Gastrocnemius medialis (tissue), 4 donors: ENCODE results near the gene CFAP92. TPM values are rescaled to one million over a fixed set of nuclear protein-coding genes. Genes with fewer than 3 reads are reported as not detected.

Experiments used
- ATAC-seq, 2 donors: fragments of 150-250 bp; one replicate each; pipeline ENCODE4 v1.9.1; 2016
- DNase-seq, 2 donors: peaks; one replicate each; pipeline ENCODE4 v3.0.0-alpha.2; 2019
- H3K27ac ChIP-seq, 4 donors: fragments of 200-600 bp; sonication (generic); 1 replicate in 1 of 4; 2 replicates in 3 of 4; pipeline ENCODE4 v1.5.1; 2016 to 2018; ENCODE audit warnings: mild to moderate bottlenecking in 2 of 4, moderate library complexity in 1 of 4
- H3K27me3 ChIP-seq, 3 donors: fragments of 200-600 bp; sonication (generic) in 2 of 3; 1 replicate in 1 of 3; 2 replicates in 2 of 3; pipeline versions ENCODE4 v1.5.1 to v1.6.0; 2016 to 2019; ENCODE audit warnings: mild to moderate bottlenecking in 1 of 3, moderate library complexity in 1 of 3
- H3K36me3 ChIP-seq, 2 donors: fragments of 200-600 bp; sonication (generic) in 1 of 2; one replicate each; pipeline ENCODE4 v1.5.1; 2017 to 2018
- H3K4me1 ChIP-seq, 2 donors: fragments of 200-600 bp; sonication (generic) in 1 of 2; one replicate each; pipeline ENCODE4 v1.5.1; 2016 to 2017; ENCODE audit warnings: mild to moderate bottlenecking in 2 of 2
- H3K4me3 ChIP-seq, 4 donors: fragments of 200-600 bp; sonication (generic) in 3 of 4; 1 replicate in 1 of 4; 2 replicates in 3 of 4; pipeline ENCODE4 v1.5.1; 2016 to 2019; ENCODE audit warnings: mild to moderate bottlenecking in 2 of 4
- H3K9me3 ChIP-seq, 3 donors: fragments of 200-600 bp; sonication (generic) in 2 of 3; 1 replicate in 1 of 3; 2 replicates in 2 of 3; pipeline ENCODE4 v1.5.1; 2016 to 2019
- CTCF ChIP-seq, 5 experiments: fragments of 450-650 bp in 3 of 5; fragments of 200-600 bp in 2 of 5; sonication (generic) in 2 of 5; IDR thresholded peaks in 4 of 5; conservative IDR thresholded peaks in 1 of 5; 1 replicate in 4 of 5; 2 replicates in 1 of 5; pipeline ENCODE4 v1.5.1; 2016 to 2019; ENCODE audit warnings: antibody characterized with exemption in 5 of 5, mild to moderate bottlenecking in 3 of 5, moderate library complexity in 3 of 5
- POLR2A ChIP-seq, 2 donors: fragments of 450-650 bp; IDR thresholded peaks; one replicate each; pipeline ENCODE4 v1.6.1; 2017; ENCODE audit warnings: antibody characterized with exemption in 2 of 2, mild to moderate bottlenecking in 2 of 2, moderate library complexity in 2 of 2
- in situ Hi-C, 4 donors: fragments of 200-750 bp; cut with MboI; loops; one replicate each; pipeline versions ENCODE4 v1.15.0 to v1.8.0; 2017; ENCODE audit warnings: low sequenced_read_pairs in 4 of 4
- intact Hi-C: fragments of 100-400 bp; cut with DNase I; formaldehyde crosslinking; loops from one replicate; pipeline ENCODE4 v1.15.1; 2023; ENCODE audit warnings: low total_unique reads
- total RNA-seq, 4 donors: library from RNA; depleted of rRNA; stranded (reverse); fragments of >200 nt; gene quantifications; one replicate each; pipeline versions ENCODE4 v1.1.0 to v1.2.3, GENCODE V29; 2016

The CFAP92 gene
- total RNA-seq, 4 donors from 2014 or later = 0.07 to 0.34 (median 0.20) TPM; not detected in 1

DNA sequence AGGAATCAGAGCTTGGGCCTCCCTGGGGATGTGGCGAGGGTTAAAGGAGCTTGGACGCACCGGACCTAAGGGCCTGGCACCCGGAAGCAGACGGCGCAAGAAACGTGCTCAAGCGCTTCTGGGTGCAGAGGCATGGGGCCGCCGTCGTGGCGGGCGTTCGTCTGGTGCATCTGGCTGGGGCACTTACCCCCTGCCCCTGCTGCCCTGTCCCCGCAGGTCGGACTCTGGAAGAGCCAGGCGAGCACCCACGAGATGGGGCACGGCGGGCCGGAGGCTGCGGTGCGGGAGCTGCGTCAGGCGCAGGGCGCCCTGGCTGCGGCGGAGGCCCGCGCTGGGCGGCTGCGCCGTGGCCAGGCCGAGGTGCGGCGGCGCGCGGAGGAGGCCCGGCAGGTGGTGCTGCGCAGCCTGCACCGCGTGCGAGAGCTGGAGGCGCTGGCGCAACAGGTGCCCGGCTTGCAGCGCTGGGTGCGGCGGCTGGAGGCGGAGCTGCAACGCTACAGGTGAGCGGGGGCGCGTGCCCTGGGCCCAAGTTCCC is 9.8 kb upstream of the CFAP92 start:
- H3K27me3 ChIP-seq = peaks cover 22 to 38% (median 25%) of the 10 kb centered on the region in 3 donors
- no peaks in the 10 kb centered on the region for H3K9me3 ChIP-seq
- ATAC-seq (no peak), DNase-seq (no peak)
- no peak overlapping the region for H3K27ac ChIP-seq
- H3K4me3 ChIP-seq = peak overlapping the region in 1 of 4 donors; percentile 8
- in situ Hi-C loops = no loop called here
- H3K36me3 ChIP-seq = no peaks in the 10 kb centered on the region
- H3K4me1 ChIP-seq = peaks cover 32 to 43% of the 10 kb centered on the region in 2 donors
- TF ChIP-seq CTCF (IDR thresholded peaks at IDR 0.05 in 4 of 5, conservative IDR thresholded peaks at IDR 0.05 in 1 of 5) (no peak), POLR2A (IDR thresholded peaks at IDR 0.05) (no peak)
- intact Hi-C loops = no loop called here

GRCh38 chr3:129002573-129003569 is 9.0 kb upstream of the CFAP92 start:
- peak overlapping the region; percentile 55 to 77 (median 62) for H3K4me3 ChIP-seq
- H3K27me3 ChIP-seq = peaks cover 22 to 38% (median 25%) of the 10 kb centered on the region in 3 donors
- H3K4me1 ChIP-seq = peaks cover 27 to 37% of the 10 kb centered on the region in 2 donors
- in situ Hi-C loops = no loop called here
- no peaks in the 10 kb centered on the region for H3K36me3 ChIP-seq
- ATAC-seq = no peak
- intact Hi-C loops = no loop called here
- no peak overlapping the region for H3K27ac ChIP-seq
- H3K9me3 ChIP-seq = no peaks in the 10 kb centered on the region
- no peak for TF ChIP-seq POLR2A (IDR thresholded peaks at IDR 0.05)
- no peak for TF ChIP-seq CTCF (IDR thresholded peaks at IDR 0.05 in 4 of 5, conservative IDR thresholded peaks at IDR 0.05 in 1 of 5)
- no peak for DNase-seq

DNA sequence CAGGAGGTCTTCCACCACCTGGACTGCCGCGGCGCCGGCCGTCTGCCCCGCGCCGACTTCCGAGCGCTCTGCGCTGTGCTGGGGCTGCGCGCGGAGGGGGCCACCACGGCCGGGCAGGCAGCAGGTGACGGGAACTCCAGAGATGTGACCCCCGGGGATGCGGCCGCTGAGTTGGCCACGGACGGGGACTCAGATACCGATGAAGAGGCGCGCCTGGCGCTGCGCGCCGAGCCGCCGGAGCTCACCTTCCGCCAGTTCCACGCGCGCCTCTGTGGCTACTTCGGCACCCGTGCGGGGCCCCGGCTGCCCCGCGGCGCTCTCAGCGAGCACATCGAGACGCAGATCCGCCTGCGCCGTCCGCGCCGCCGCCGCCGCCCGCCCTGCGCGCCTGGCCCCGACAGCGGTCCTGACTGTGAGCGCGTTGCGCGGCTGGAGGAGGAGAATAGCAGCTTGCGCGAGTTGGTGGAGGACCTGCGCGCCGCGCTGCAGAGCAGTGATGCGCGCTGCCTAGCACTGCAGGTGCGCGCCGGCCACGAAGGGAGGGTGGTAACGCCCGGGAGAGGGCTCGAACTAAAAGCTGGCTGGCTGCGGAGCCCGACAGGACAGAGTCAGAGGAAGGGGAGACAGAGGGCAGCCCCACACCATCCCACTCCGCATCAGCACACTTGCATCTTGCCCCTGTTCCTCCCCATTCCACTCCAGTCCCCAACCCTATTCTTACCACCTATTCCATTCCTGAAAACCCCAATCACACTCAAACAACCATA is 8.1 kb upstream of the CFAP92 start:
- TF ChIP-seq CTCF (IDR thresholded peaks at IDR 0.05 in 4 of 5, conservative IDR thresholded peaks at IDR 0.05 in 1 of 5) (no peak), POLR2A (IDR thresholded peaks at IDR 0.05) (no peak)
- intact Hi-C loops = no loop called here

DNA sequence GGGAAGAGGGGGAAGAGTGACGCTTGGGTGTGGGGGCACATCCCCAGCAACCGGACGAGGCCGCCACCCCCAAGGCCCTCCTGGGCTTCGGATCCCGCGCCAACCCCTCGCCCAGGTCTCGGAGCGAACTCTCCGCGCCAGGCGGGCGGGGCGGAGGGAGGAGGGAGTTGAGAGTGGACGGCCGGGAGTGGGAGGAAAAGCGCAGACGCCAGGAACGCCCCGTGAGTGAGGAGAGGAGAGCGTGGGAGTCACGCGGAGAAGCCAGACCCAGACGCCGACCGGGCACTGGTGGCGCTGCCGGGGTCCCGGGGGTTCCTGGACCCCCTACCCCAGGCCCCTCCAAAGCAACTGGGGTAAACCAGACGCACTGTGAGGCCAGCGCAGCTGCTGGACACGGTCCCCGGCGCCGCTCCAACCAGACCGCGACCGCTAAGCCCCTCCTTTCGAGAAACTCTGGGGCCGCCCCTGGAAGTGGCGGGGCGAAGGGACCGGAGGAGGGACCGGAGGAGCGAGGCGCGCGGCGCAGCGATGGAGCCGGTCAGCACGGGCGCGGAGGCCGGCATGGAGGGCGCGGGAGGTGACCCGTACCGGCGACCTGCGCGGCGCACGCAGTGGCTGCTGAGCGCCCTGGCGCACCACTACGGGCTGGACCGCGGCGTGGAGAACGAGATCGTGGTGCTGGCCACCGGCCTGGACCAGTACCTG is 7.4 kb upstream of the CFAP92 start, which contains the start of gene EFCC1:
EFCC1 (plus strand) TSS at position 204 of the 705 bp plus-strand sequence; CDS start at position 529, 325 bp downstream.
- H3K4me1 ChIP-seq = peaks cover 22 to 32% of the 10 kb centered on the region in 2 donors
- in situ Hi-C loops (no loop called here), intact Hi-C loops (no loop called here)
- H3K4me3 ChIP-seq = peak within 1 kb of the TSS; percentile 55 to 77 (median 62)
- H3K36me3 ChIP-seq = no peaks in the 10 kb centered on the region
- ATAC-seq (peak; percentile 66 to 71), DNase-seq (peak; percentile 37 to 42)
- H3K9me3 ChIP-seq = no peaks in the 10 kb centered on the region
- peaks cover 22 to 38% (median 25%) of the 10 kb centered on the region in 3 donors for H3K27me3 ChIP-seq
- peak within 1 kb of the TSS; percentile 78 to 82 (median 80) for H3K27ac ChIP-seq
- TF ChIP-seq CTCF (IDR thresholded peaks at IDR 0.05 in 4 of 5, conservative IDR thresholded peaks at IDR 0.05 in 1 of 5) = no peak
- TF ChIP-seq POLR2A (IDR thresholded peaks at IDR 0.05) = peak; percentile 35 to 65

More for the DNA sequence above, 8.1 kb upstream of the CFAP92 start:
- Histone ChIP-seq H3K27me3 (peaks cover 22 to 38% (median 25%) of the 10 kb centered on the region in 3 donors), H3K4me1 (peaks cover 22 to 33% of the 10 kb centered on the region in 2 donors), H3K36me3 (no peaks in the 10 kb centered on the region), H3K4me3 (peak overlapping the region; percentile 55 to 77 (median 62)), H3K27ac (peak overlapping the region in 3 of 4 donors; percentile 80 to 82 (median 81)), H3K9me3 (no peaks in the 10 kb centered on the region)
- no peak for DNase-seq
- in situ Hi-C loops = no loop called here
- ATAC-seq = peak in 1 of 2 donors; percentile 4
